Stimulated activated CD8-positive, alpha-beta memory T cell treated with anti-CD3 and anti-CD28 coated beads, Interleukin-15, amount 100 ng/mL, for 24 hours (primary cell): ENCODE data around the gene EPHA5.

Source experiments
- DNase-seq: peaks from one replicate; pipeline ENCODE4 v3.0.0-alpha.2; 2020; ENCODE audit warnings: low read depth

Gene EPHA5

GRCh38 chr4:65495439-65495838, 174.8 kb downstream of the EPHA5 start:
- DNase-seq: no peak

GRCh38 chr4:65482410-65482809, 187.9 kb downstream of the EPHA5 start:
- DNase-seq: no peak

GRCh38 chr4:65472531-65472930, 197.8 kb downstream of the EPHA5 start:
- no peak for DNase-seq

DNA sequence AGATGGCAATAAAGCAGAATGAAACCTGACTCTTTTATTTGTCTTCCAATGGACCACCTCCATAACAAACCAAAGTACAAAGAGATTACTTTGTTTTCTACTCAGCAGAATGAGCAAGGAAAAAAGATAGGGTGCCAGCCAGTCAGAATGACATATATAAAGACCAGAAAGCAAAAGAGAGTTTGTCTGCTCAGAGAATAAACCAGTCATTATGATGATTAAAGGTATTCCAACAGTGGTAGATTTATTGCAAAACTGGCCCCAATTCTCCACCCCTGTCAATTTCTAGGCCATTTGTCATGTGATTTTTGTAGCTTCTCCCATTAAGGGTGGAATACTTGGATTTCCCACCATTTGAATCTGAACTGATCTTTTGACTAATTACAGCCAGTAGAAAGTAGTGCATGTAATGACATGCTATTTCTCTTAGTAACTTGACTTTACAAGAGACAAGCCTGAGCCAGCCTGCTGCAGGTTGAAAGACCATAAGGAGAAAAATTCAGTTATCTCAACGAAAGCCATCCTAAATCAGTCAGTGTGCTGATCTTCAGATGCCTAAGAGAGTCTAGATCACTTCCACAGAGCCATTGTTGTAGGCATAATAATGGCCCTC, 203.1 kb downstream of the EPHA5 start:
- no peak for DNase-seq

GRCh38 chr4:65461781-65462180, 208.5 kb downstream of the EPHA5 start:
- DNase-seq: no peak

DNA sequence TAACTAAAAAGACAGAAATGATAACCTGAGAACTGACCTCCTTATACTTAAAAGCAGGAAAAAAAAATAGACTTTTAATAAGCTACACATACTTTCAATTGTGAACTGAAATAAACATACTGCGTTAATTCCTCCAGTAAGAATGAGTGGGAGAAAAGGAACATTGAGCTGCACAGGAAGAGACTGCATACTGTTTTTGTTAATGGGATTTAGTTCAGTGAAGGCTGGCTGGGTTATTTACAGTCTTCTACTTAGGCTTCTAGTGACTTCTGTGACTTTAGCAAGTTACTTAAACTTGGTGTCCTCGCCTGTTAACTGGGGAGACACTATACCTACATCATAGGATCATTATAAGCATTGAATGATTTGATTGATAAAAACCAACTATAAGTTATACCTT, 213.3 kb downstream of the EPHA5 start:
- DNase-seq: no peak

DNA sequence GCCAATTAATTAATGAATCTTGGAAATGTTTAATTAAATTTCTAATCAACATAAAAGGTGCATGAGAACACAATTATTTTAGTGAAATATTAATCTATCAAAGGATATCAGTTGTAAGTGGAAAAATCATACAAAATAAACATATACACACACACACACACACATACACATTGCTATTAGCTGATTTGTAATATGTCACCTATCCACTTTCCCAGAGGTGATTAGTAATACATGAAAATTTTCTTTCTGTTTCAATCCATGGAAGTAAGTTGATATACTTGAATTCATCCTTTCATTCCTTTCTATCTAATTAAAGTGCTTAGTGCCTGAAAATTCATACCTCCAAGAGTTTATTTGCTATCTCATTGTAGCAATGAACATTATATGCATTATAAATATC, 213.7 kb downstream of the EPHA5 start:
- no peak for DNase-seq

DNA sequence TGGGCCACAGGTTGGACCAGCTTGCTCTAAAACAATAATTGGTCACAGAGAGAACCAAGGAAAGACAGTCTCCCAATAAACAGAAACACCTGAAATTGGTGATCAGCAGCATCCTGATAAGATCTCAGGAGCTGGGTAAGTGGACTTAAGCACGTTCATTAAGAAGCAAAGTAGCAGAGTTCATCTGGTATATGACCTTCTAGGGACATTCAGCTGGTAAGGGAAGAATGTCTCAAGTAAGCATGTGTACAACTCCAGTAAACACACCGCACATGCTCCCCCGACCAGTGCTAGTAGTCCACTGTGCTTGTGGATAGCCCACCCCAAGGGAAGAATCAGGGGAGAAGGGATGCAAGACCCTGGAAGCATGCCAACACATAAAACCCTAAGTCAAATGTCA, 216.9 kb downstream of the EPHA5 start:
- DNase-seq: no peak

DNA sequence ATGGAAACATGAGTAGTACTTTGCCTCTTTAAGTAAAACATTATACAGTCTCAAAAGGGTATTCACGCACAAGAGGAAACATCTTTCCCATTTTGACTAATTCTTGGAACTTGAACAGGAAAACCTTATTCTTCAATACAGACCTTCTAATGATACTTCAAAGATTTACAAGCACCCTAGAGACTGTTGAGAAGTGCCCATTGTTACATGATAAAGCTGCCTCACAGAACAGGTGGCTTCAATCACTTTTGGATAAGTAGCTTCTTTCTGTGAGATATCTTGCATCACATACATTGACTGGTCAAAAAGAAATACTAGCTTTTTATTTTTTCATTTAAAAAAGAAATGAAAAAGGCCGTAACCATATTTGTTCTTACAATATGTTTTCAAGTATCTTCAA, 219.4 kb downstream of the EPHA5 start:
- no peak for DNase-seq

DNA sequence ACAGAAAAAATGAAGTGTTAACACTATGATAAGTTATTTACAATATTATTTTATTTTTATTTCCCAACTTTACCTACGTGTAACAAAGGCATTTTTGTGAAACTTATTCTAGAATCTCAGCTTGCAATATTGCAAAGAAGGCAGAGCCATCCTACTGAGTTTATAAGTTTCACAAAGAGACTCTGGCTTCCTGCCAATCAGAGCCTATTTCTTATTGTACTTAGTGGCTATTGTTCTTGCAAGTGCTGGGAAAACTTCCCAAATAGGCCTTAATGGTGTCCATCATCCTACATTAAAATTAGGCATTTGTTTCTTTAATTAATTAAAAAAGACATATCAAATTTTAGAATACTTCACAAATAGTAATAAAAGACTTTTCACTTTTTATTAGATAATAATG, 233.2 kb downstream of the EPHA5 start:
- no peak for DNase-seq

- no peak for DNase-seq
Observed at GRCh38 chr4:65422109-65422508, 248.2 kb downstream of the EPHA5 start.

DNA sequence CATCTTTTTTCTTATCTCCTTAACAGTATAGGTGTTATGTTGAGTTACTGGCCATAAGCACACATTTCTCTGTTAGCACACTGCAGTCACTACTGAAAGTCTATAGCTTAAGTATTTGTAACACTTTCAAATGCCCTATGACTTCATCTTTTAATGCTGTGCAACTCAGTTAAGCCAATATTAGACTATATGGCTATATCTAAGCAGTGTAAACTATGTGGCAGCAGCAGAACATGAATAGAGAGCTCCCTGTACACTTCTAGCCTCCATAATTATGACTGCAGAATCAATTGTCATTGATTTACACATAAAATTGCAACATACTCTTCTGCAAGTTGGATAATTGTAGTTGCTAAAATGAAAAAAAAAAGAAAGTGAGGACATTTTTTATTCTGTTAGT, 250.3 kb downstream of the EPHA5 start:
- no peak for DNase-seq

DNA sequence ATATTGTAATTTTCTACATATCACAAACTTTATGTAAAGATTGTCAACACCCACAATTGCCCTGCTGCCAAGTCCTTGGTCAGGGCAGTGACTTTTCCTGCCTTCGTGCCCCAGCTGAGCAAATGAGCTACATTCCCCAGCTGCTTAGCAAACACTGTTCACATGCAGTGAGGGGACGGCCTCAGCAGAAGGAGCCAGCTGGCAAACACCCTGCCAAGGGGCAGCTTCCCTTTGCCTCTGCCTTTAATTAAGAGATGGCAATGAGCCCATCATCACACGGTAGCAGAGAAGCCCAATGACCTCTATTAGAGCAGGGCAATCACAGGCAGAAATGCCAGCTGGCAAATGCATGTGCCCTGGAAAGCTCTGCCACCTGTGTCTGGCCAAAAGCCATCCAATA, 253.4 kb downstream of the EPHA5 start:
- DNase-seq: no peak

GRCh38 chr4:65407483-65407882, 262.8 kb downstream of the EPHA5 start:
- DNase-seq: no peak

DNA sequence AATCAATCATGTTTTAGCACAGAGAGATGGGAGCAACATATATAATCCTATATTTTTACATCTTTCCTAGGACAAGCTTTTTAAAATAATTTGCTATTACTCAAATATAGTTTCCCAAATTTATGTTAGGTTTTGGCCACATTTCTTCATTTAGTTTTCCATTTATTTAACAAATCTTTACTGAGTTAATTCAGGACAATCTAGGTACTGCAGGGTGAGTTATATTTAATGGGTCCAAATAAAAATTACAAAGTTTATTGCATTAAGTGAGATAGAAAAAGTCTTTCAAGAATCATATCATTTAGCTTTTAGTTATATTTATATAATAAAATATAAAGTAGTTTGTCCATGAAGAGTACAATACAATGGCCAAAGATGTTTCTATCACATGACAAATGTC, 269.2 kb downstream of the EPHA5 start:
- no peak for DNase-seq

GRCh38 chr4:65399084-65399483, 271.2 kb downstream of the EPHA5 start:
- no peak for DNase-seq

GRCh38 chr4:65393078-65393477, 277.2 kb downstream of the EPHA5 start:
- no peak for DNase-seq

DNA sequence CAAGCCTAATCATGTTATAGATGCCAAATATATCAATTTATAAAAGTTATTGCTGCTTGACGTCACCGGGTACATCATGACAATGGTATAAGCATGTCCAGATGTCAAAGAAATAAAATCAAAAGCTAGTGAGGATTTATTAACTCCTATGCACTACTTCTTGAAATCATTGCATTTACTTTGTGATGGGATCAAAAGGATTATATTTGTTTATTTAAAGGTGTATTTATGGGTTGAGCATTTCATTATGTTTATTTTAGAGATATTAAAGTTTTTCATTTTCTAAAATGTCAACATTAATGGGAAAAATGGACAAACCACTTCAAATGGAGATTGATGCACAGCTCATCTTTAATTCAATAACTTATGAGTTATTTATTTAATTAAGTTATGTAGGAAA, 277.8 kb downstream of the EPHA5 start:
- no peak for DNase-seq

GRCh38 chr4:65391814-65392213, 278.5 kb downstream of the EPHA5 start:
- no peak for DNase-seq

- DNase-seq: no peak
Observed at GRCh38 chr4:65391382-65391781, 278.9 kb downstream of the EPHA5 start.

DNA sequence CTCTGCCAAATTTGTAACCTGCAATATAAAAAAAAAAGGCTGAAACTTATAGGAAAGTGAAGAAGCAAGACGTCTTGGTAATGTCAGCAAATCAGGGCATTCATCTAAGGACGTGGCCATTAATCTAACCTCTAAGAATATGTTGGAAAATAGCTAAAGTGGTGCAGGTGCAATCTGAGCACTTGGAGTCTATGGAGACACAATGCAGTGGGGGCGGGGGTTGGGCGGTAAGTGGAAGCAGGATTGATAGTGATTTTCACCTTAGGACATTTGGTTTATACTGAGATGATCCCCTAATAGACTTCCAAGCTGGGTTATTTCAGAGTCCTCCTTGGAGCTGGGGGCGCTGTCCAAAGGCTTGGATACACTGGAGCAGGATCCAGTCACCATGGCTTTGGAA, 283.4 kb downstream of the EPHA5 start:
- no peak for DNase-seq

- no peak for DNase-seq
Observed at GRCh38 chr4:65383589-65384305, 286.5 kb downstream of the EPHA5 start.

DNA sequence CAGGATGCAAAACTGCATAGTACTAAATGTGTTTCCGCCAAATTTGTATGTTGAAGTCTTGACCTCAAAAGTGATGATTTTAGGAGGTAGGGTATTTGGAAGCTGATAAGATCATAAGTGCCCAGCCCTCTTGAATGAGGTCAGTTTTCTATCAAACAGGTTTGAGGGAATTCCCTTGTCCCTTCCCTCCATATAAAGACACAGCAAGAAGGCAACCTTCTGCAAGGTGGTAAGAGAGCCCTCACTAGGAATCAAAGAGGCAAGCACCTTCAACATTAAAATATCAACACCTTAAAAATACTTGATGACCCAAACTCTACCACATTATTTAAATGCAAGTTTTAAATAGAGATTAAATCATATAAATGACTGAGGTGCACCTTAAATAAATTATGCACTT, 288.6 kb downstream of the EPHA5 start:
- no peak for DNase-seq

GRCh38 chr4:65370709-65371108, 299.6 kb downstream of the EPHA5 start:
- no peak for DNase-seq
